GM21529 (cell line): Measurements from ENCODE around the gene TTF1.
"Not testable (repeated sequence)": the region's sequence is repeated elsewhere in the genome, so short reads cannot be mapped to it uniquely, and the experiment has no call there.

Experiments used
- ATAC-seq: cut with Tn5 transposase; IDR thresholded peaks from one replicate; pipeline ENCODE4 v1.9.1; 2021; ENCODE audit not compliant: unreplicated experiment

TTF1 gene

DNA sequence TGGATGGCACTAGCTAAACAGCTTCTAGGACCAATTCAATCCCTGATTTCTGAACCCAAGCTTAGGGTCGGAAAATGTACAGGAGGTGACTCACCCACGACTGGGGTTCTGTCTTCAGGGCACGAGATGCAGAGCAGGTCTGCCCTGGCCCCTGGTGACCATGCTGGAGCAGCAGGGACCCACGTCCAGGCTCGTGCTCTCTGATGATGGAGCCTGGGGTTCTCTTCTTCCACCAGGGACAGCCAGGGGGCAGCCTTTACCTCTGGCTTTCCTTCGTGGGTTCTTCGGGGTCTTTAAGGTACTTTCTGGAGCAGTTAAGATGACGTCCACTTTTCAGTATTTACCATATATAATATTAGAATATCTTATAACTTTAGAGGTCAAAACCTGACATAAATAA lies 5.4 kb upstream of the TTF1 start:
- no peak for ATAC-seq

DNA sequence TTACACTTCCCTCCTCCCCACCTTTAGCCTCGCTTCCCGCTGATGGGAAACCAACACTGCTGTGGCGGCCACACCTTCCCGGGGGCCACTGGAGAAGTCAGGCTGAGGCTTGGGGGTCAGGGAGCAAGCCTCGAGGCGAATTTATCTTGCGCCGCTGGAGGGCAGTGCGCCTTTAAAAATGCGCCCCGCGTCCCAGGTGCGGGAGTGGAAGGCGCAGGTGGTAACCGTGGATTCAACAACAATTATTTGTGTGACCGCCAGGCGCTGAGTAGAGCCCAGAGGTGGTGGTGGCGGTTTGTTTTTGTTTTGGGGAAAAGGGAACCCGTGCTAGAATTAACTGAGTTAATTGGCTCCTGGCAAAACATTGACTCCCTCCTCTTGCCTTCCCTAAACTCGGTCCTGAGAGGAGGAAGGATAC lies 4.5 kb upstream of the TTF1 start:
- no peak for ATAC-seq

DNA sequence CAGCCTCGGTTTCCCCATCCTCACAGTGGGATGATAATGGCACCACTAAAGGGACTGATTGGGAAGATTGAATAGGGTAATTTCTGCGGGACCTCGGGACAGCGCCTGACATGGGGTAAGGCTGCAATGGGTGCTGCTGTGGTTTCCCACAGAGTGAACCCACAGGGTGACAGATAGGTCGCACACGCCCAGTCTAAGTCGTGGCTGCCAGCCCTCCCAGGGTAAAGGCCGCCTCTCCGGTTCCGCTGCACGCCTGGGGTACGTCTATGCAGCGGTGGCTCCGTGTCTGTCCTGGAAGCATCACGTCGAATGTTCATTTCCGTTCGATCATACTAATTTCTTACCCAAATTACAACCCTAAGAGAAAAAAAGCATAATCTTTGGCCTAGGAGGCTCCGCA lies 4.0 kb upstream of the TTF1 start:
- ATAC-seq: no peak

DNA sequence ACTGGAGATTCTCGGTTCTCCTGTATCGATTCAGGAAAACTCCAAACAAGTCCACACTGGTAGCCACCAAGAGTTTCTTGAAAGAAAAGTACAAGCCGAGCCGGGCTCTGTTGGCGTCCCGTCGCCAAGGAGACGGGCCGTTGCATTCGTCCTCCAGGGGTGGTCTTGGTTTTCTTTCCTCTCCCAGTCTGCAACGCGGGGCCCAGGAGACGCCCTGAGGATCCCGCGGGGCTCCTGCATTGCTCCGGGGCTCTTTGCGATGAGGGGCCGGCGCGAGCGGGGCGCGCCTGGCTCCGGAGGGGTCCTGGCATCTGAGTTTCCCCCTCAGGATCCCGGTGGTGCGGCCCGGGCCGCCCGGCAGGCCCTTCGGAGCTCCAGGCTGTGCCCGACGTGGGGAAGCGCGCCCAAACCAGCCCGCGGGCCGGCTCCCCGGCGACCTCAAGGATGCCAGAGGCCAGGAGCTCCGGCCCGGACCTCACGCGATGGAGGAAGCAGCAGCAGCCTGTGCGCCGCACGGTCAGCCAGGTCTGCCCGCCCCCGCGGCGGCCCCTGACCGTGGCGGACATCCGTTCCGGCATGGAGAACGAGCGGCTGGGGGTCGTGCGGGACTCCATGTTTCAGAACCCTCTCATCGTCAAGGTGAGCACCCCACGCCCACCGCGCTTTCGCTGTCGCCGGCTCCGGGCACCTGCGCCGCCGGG lies 3.3 kb upstream of the TTF1 start, which contains the start of gene CFAP77:
Gene CFAP77 (plus strand): TSS at position 384 of the 701 bp plus-strand sequence. CDS start 61 bp downstream, at position 445.
- no peak for ATAC-seq

DNA sequence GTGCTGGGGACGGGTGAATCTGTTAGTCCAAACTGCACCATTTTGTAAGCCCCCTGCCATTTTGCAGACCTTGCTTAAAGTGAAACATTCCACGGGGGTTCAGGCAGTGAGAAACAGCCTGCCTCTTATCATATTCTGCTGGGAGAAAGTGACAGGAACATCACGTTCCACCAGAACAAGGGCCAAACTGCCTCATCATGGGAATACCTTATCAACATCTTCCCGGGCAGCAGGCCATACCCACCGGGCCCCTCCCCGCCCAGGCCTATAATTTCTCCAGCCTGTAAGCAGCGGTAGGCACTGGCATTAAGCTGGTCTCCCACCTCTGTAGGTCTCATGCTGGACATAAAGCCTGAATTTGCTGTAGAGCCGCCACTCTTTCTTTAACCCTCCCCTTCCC lies 1.9 kb upstream of the TTF1 start:
- no peak for ATAC-seq

DNA sequence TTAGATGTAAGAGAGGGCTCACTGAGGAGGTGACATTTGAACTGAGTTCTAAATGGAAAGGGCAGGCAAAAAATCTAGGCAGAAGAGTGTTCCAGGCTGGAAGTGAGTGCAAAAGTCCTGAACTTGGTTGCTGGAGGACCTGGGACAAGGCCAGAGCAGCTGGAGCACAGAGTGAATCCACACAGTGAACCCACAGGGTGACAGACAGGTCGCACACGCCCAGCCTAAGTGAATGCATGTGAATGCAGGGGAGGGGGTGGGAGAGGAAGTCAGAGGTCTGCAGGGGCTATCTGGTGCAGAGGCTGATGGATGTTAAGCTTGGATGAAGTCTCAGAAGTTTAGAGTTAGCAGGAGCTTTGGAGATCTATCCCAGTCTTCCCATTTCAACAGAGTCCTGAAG lies 556 bp upstream of the TTF1 start:
- no peak for ATAC-seq

- ATAC-seq: no peak
Measured at GRCh38 chr9:132404228-132404881, 2.3 kb downstream of the TTF1 start.

- ATAC-seq: no peak
Measured at GRCh38 chr9:132401824-132402223, 4.8 kb downstream of the TTF1 start.

- no peak for ATAC-seq
Measured at GRCh38 chr9:132395560-132395959, 11.1 kb downstream of the TTF1 start.

DNA sequence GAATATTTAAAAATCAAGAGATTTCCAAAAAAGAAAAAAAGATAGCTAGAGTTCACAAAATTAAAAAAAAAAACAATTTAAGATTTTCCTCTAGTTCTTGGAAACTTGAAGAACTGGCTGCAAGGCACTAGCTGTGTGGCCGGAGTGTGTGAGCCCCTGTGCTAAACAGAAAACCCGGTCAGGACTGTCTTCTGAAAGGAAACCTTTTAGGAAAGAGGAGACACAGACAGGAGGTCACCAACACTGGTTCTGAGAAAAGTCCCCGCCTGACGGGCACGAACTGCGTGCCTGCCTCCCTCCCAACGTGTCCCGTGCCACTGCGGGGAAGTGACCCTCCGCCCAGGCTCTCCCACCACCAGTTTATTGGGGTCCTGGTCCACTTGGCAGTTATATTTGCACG lies 15.2 kb downstream of the TTF1 start:
- ATAC-seq: no peak

GRCh38 chr9:132390966-132391365 lies 15.7 kb downstream of the TTF1 start:
- ATAC-seq: no peak

DNA sequence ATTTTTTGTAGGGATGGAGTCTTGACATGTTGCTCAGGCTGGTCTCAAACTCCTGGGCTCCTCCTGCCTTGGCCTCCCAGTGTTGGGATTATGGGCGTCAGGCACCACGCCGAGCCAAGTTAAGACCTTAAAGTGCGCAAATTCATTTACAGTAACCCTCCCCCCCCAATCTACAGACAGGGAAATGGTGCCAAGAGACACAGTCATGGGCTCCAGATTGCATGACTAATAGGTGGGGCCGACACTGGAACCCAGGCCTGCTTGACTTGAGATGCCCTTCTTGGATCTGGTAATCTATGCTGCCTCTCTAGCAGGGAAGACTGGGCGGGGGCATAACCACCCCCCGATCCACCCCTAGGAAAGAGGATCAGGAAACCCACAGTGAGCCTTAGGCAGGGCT lies 19.5 kb downstream of the TTF1 start:
- no peak for ATAC-seq

DNA sequence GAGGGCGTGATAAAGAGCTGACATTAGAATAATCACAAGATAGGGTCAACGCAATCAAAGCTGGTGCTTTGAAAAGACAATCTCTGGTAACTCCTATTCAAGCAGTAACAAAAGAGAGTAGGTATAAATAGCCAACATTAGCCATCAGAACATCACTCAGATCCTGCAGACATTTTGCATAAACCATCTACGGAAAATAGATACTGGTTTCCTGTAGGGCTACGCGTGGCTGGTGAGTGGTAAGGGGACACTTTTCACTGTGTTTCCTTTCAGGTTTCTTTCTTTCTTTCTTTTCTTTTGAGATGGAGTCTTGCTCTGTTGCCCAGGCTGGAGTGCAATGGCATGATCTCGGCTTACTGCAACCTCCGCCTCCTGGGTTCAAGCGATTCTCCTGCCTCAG lies 22.3 kb downstream of the TTF1 start:
- peak; percentile 47 for ATAC-seq

- peak; percentile 30 for ATAC-seq
Measured at GRCh38 chr9:132383462-132383883, 23.2 kb downstream of the TTF1 start.

DNA sequence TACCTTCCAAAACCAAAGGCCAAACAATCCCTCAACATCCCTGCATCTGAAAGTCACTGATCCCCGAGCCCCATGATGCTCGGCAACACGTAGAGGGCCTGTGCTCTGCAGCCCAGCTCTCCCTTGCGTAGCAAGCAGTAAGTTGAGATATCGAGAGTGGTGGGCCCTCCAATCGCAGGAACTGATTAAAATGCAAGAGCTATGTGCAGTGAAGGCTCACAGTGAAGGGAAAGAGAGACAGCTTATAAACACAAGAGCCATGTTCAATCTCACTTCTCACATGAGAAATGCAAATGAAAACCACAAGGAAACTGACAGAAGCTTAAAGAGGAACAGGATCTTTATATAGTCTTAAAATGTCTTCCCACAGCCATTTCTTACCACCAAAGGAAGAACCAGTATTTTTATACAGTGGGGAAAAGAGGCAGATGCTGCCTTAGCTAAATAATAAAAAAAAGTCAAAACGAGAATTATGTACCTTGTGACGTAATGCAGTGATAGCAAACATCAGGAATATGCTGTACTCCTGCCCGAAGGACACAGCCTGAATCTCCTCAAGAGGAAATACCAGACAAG lies 24.6 kb downstream of the TTF1 start:
- peak; percentile 74 for ATAC-seq

GRCh38 chr9:132378416-132378815 lies 28.2 kb downstream of the TTF1 start:
- not testable (repeated sequence) for ATAC-seq

GRCh38 chr9:132377769-132378168 lies 28.9 kb downstream of the TTF1 start:
- not testable (repeated sequence) for ATAC-seq

DNA sequence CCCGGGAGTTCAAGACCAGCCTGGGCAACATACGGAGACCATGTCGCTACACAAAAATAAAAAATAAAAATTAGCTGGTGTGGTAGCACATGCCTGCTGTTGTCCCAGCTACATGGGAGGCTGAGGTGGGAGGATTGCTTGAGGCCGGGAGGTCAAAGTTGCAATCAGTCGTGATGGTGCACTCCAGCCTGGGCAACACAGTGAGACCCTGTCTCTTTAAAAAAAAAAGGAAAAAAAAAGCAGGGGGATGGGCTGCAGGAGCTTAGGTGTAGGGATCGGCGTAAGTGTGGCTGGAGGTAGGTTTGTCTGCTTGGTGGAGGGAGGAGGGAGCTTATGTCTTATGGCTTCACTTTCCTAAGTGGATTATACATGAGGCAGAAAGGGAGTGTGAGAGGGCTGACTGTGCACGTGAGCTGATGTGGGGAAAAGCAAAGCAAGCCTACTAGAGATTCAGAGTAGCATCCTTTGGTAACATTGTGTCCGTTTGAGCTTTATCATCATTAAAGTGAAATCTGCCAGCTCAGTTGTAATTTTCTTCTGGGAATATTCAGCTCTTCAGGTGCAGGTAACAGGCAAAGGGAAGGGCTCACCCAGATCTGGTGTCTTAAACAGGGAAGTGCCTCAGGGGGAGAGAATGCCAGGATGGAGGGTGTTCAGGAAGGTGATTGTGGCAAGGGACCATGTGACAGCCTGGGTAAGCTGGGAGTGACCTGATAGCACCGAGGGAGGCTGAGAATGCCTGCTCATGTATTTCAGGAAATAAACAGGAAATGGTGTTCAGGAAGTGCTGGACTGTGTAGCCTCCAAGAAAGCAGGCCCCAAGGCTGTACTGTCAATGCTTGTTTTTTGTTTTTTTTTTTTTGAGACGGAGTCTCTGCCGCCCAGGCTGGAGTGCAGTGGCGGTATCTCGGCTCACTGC lies 34.2 kb downstream of the TTF1 start:
- no peak for ATAC-seq

DNA sequence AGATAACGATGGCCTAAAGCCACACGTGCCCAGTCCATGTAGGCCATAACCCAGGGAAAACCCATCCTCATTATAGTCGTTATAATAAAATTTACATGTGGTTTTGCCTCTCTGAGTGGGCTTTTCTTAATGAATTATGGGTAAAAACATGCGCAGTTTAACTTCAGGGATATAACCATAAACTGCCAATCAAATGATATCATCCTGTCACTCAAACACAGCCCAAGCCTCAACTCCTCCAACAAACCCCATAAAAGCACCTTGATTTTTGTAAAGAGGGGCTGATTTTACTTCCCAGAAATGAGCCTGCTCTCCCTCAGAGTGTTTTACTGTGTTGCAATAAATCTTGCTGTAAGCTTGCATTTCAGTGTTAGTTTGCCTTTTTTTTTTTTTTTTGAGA lies 36.0 kb downstream of the TTF1 start:
- no peak for ATAC-seq

DNA sequence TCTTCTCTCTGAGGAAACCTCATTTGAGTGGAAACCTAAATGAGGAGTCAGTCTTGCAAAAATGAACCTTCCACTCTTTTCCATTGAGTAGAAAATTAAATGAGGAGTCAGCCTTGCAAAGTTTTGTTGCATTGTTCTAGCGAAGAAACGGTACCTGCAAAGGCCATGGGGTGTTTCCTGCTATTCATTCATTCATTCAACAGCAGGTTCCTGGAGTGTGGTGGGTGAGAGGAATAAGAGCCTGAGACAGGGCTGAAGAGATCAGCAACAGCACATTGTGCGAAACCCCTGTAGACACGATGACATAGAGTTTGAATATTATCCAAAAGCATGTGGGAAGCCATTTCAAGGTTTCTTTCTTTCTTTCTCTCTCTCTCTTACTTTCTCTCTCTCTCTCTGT lies 37.2 kb downstream of the TTF1 start:
- no peak for ATAC-seq

GRCh38 chr9:132367613-132368313 lies 38.9 kb downstream of the TTF1 start:
- ATAC-seq: no peak
